Activated CD8-positive, alpha-beta memory T cell treated with anti-CD3 and anti-CD28 coated beads for 1 hour (primary cell): ENCODE results near the gene TMEM179.

Source experiments
- DNase-seq, 2 donors: peaks; one replicate each; pipeline ENCODE4 v3.0.0-alpha.2; 2020; ENCODE audit warnings: low read depth in 1 of 2; ENCODE audit errors: extremely low read depth in 1 of 2

The TMEM179 gene

GRCh38 chr14:104547310-104547997, 57.1 kb downstream of the TMEM179 start:
- DNase-seq, result no peak

- DNase-seq, result no peak
Measured at GRCh38 chr14:104546591-104547309, 57.8 kb downstream of the TMEM179 start.

- no peak for DNase-seq
Measured at GRCh38 chr14:104545942-104546501, 58.5 kb downstream of the TMEM179 start.

GRCh38 chr14:104545151-104545941, 59.2 kb downstream of the TMEM179 start:
- DNase-seq, result no peak

DNA sequence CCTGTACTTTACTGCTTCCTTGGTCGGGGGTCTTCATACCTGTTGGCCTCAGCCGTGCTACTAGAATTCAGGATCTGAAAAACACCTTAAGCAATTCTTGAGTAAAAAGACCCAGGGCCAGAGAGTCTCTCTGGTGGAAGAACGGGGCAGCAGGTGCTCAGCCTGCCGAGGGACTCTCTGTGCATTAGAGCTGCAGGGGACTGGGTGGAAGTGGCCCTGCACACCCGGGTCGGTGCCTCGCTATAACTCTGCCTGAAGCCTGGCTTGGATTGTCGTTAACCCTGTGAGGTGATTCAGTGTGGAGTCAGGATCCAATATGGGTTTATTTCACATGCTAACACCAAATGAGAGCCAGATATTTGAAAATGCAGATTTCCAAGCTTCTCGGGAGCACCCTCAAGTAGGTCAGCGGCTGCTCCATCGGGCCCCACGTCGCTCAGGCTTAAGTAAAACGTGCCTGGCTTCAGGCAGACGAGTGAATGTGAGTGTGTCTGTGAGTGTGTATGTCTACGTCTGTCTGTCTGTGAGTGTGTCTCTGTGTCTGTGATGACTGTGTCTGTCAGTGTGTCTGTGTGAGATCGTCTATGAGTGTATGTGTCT, 60.1 kb downstream of the TMEM179 start:
- no peak for DNase-seq

DNA sequence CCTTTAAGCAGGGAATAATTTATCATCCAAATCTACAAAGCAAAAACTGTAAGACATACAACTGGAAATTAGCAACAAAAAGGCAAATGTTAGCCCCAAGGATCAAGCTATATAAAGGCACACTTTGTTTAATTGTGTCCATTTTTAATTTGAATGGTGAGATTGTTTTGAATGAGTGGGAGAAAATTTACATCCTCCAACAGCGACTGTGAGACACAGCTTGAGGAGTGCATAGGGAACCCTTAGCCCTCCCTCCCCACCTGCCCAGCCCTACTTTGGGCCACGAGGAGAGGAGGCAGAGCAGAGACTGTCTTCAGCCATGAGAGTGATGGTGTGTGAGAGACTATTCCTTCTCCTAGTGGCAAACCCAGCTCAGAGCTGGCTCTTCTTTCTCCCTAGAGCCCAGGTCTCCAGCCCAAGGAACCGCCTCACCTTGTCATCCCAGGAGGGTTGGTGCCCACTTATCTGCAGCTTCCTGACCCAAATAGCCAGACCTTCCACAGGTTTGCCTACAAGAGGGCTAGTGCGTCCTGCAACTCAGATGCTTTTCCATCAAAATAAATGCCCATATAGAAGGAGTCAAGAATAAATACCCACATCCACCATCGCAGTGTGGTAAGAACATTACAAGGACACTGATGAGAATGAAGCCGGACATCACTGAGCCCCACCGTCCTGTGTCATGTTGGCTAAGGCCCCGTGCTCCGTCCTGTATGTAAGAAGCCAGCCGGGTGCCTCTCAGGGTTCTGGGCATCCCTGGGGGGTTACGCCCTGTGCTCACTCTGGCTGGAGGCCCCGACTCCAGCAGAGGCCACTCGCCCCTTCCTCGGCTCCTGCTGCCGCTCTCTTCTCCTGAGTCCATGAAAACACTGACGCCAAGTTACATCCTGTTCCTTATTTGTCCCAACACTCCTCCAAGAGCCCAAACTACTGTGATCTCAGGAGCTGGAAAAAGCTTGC, 61.4 kb downstream of the TMEM179 start:
- no peak for DNase-seq

GRCh38 chr14:104541905-104542465, 62.6 kb downstream of the TMEM179 start:
- no peak for DNase-seq
